Glomerular visceral epithelial cell (primary cell): Measurements from ENCODE around the gene PITPNM3.

Source experiments
- DNase-seq: peaks from one replicate; pipeline ENCODE4 v3.0.0-alpha.2; 2016; ENCODE audit errors: extremely low spot score

The PITPNM3 gene

GRCh38 chr17:6479622-6480302, 76.6 kb downstream of the PITPNM3 start:
- no peak for DNase-seq

GRCh38 chr17:6478486-6478885, 77.9 kb downstream of the PITPNM3 start:
- DNase-seq: no peak

- no peak for DNase-seq
Observed at GRCh38 chr17:6477831-6478383, 78.4 kb downstream of the PITPNM3 start.

- no peak for DNase-seq
Observed at GRCh38 chr17:6476810-6477179, 79.6 kb downstream of the PITPNM3 start.

- no peak for DNase-seq
Observed at GRCh38 chr17:6476076-6476809, 80.1 kb downstream of the PITPNM3 start.

GRCh38 chr17:6475411-6475810, 80.9 kb downstream of the PITPNM3 start:
- no peak for DNase-seq

GRCh38 chr17:6474906-6475305, 81.4 kb downstream of the PITPNM3 start:
- DNase-seq: no peak

- DNase-seq: no peak
Observed at GRCh38 chr17:6474376-6474775, 82.0 kb downstream of the PITPNM3 start.

GRCh38 chr17:6473128-6473767, 83.1 kb downstream of the PITPNM3 start:
- peak; percentile 80 for DNase-seq

- DNase-seq: no peak
Observed at GRCh38 chr17:6472517-6472916, 83.8 kb downstream of the PITPNM3 start.

GRCh38 chr17:6471531-6472465, 84.6 kb downstream of the PITPNM3 start:
- DNase-seq: peak; percentile 72

GRCh38 chr17:6470751-6471521, 85.4 kb downstream of the PITPNM3 start:
- DNase-seq: peak; percentile 13

- no peak for DNase-seq
Observed at GRCh38 chr17:6470146-6470718, 86.1 kb downstream of the PITPNM3 start.

GRCh38 chr17:6468051-6468790, 88.1 kb downstream of the PITPNM3 start:
- DNase-seq: no peak

- no peak for DNase-seq
Observed at GRCh38 chr17:6467567-6467966, 88.8 kb downstream of the PITPNM3 start.

- DNase-seq: no peak
Observed at GRCh38 chr17:6465206-6466003, 91.0 kb downstream of the PITPNM3 start.

GRCh38 chr17:6464446-6465041, 91.8 kb downstream of the PITPNM3 start:
- DNase-seq: no peak
